ENCODE data around the gene SLC22A2.
"Not testable (repeated sequence)": the region's sequence is repeated elsewhere in the genome, so short reads cannot be mapped to it uniquely, and the experiment has no call there.

- TF ChIP-seq, protein P1, sequence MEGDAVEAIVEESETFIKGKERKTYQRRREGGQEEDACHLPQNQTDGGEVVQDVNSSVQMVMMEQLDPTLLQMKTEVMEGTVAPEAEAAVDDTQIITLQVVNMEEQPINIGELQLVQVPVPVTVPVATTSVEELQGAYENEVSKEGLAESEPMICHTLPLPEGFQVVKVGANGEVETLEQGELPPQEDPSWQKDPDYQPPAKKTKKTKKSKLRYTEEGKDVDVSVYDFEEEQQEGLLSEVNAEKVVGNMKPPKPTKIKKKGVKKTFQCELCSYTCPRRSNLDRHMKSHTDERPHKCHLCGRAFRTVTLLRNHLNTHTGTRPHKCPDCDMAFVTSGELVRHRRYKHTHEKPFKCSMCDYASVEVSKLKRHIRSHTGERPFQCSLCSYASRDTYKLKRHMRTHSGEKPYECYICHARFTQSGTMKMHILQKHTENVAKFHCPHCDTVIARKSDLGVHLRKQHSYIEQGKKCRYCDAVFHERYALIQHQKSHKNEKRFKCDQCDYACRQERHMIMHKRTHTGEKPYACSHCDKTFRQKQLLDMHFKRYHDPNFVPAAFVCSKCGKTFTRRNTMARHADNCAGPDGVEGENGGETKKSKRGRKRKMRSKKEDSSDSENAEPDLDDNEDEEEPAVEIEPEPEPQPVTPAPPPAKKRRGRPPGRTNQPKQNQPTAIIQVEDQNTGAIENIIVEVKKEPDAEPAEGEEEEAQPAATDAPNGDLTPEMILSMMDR (IDR thresholded peaks at IDR 0.05): not testable (repeated sequence)
- TF ChIP-seq POLR2A, EP300 (IDR thresholded peaks at IDR 0.05): not testable (repeated sequence)
Observed at GRCh38 chr6:160302431-160303082, 43.9 kb upstream of the SLC22A2 start.

Data from tibial nerve (tissue), 4 donors.